ENCODE measurements around the gene CHMP6. TPM values are rescaled to one million over a fixed set of nuclear protein-coding genes. Genes with fewer than 3 reads are reported as not detected.
A peak's percentile ranks its signal among the peaks of the same experiment; 100 is the strongest.

The CHMP6 gene
- total and polyA plus RNA-seq, 12 donors, result 7.8 to 35.3 (median 25.8) TPM

DNA sequence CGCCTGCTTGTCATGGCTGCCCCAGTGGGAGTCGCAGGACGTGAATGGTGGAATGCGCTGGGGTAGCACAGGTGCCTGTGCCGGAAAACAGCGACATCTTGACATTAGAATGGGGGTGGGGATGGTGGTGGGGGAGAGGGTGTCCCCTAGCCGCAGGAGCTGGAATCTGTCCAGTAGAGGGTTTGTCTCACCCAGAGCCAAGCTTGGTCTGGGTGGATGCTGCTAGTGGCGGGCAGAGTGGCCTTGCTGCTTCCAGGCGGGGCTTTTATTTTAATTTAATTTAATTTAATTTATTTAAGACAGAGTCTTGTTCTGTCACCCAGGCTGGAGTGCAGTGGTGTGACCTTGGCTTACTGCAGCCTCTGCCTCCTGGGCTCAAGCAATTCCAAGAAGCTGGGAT, 51.0 kb downstream of the CHMP6 start:
- Histone ChIP-seq H3K27ac (peak overlapping the region in 1 of 5 donors; percentile 82), H3K4me3 (no peak overlapping the region), H3K4me1 (replicated peaks in 1 of 2) (peaks cover 28 to 75% of the 10 kb centered on the region in 2 donors), H3K9me3 (replicated peaks in 1 of 3) (no peaks in the 10 kb centered on the region), H3K27me3 (no peaks in the 10 kb centered on the region), H3K36me3 (replicated peaks in 1 of 2) (no peaks in the 10 kb centered on the region)
- no peak for DNase-seq
- TF ChIP-seq, protein P1, sequence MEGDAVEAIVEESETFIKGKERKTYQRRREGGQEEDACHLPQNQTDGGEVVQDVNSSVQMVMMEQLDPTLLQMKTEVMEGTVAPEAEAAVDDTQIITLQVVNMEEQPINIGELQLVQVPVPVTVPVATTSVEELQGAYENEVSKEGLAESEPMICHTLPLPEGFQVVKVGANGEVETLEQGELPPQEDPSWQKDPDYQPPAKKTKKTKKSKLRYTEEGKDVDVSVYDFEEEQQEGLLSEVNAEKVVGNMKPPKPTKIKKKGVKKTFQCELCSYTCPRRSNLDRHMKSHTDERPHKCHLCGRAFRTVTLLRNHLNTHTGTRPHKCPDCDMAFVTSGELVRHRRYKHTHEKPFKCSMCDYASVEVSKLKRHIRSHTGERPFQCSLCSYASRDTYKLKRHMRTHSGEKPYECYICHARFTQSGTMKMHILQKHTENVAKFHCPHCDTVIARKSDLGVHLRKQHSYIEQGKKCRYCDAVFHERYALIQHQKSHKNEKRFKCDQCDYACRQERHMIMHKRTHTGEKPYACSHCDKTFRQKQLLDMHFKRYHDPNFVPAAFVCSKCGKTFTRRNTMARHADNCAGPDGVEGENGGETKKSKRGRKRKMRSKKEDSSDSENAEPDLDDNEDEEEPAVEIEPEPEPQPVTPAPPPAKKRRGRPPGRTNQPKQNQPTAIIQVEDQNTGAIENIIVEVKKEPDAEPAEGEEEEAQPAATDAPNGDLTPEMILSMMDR (IDR thresholded peaks at IDR 0.05), result no peak
- no peak for TF ChIP-seq POLR2A (IDR thresholded peaks at IDR 0.05)
- 90 to 94% (median 91%) methylated on average over 9 of the region's 9 CpGs for WGBS, 4 donors
- intact Hi-C loops (cut with DNase I), result no loop called here

DNA sequence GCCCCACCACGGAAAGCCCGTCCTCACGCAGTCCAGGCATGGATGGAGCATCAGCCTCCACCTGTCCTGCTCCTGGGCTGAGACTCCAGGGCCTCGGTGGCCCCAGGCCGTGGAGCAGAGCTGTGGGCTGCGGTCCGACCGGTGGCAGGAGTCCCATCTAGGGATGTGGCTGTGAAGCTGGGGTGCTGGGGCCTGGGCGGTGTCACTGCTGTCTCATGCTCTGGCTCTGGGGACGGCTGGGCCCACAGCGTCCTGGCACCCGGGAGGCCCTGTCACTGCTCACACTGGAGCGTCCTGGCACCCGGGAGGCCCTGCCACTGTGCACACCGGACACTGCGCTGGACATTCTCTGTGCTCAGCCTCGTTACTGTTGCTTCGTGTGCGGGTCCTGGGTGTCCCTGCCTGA, 51.7 kb downstream of the CHMP6 start:
- Histone ChIP-seq H3K36me3 (replicated peaks in 1 of 2) (no peaks in the 10 kb centered on the region), H3K4me3 (no peak overlapping the region), H3K9me3 (replicated peaks in 1 of 3) (no peaks in the 10 kb centered on the region), H3K27ac (peak overlapping the region in 2 of 5 donors; percentile 82 to 89), H3K27me3 (no peaks in the 10 kb centered on the region), H3K4me1 (replicated peaks in 1 of 2) (peaks cover 21 to 67% of the 10 kb centered on the region in 2 donors)
- intact Hi-C loops (cut with DNase I), result no loop called here
- no peak for DNase-seq
- TF ChIP-seq, protein P1 (IDR thresholded peaks at IDR 0.05), result no peak
- no peak for TF ChIP-seq POLR2A (IDR thresholded peaks at IDR 0.05)
- 78 to 97% (median 88%) methylated on average over 3 to 19 of the region's 19 CpGs for WGBS, 4 donors

DNA sequence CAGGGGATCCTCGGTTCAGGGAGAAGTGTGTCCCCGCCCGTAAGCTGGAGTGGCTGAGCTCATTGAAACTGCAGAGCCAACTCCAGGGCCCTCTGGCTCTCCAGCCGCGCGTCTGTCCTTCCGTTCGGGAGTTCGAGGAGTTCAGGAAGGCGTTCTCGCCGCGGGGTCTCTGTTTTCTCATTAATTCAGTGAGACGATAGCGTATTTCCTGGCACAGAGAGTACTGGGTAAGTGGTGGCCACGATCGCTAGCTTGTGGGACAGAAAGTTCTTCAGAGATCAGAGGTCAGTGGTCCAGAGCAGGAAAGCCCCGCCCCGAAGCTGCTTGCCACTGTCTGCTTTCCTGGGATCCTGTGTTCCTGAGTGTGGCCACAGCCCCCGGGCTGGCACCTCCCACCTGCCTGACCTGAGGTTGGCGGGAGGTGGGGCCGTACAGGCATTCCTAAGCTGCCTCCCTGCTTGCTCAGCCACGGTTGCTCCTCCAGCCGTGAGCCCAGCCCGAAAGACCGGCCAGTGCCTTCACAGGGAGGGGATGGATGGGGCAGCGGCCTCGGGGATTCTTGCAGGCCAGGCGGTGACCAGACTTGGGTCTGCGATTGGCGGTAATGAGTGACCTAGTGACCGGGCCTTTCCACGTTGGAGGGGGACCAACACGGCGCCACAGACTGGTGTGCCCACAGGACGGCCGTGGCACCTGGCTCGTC, 52.2 kb downstream of the CHMP6 start:
- H3K4me1 ChIP-seq (replicated peaks in 1 of 2), result peaks cover 17 to 67% of the 10 kb centered on the region in 2 donors
- H3K27me3 ChIP-seq, result no peaks in the 10 kb centered on the region
- H3K4me3 ChIP-seq, result no peak overlapping the region
- no peaks in the 10 kb centered on the region for H3K36me3 ChIP-seq (replicated peaks in 1 of 2)
- peak overlapping the region in 4 of 5 donors; percentile 6 to 89 (median 71) for H3K27ac ChIP-seq
- TF ChIP-seq, protein P1 (IDR thresholded peaks at IDR 0.05), result no peak
- TF ChIP-seq POLR2A (IDR thresholded peaks at IDR 0.05), result peak in 1 of 2 donors; percentile 10
- H3K9me3 ChIP-seq (replicated peaks in 1 of 3), result no peaks in the 10 kb centered on the region
- 71 to 86% (median 76%) methylated on average over 17 to 38 of the region's 38 CpGs for WGBS, 4 donors
- peak in 3 of 7 donors; percentile 52 to 81 (median 67) for DNase-seq
- intact Hi-C loops (cut with DNase I), result no loop called here

DNA sequence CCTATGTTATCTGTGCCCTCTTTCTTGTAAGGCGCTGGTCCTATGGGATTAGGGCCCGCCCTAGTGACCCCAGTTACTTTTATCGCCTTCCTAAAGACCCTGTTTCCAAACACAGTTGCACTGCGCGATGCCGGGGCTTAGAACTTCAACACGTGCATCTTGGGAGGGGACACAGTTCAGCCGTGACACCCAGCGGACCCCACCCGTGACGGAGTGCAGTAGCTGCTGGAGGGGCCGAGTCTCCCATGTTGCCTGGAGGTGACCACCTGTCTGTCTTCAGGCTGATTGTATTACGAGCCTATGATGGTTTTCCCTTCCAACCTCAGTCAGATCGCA, 52.8 kb downstream of the CHMP6 start:
- Histone ChIP-seq H3K27me3 (no peaks in the 10 kb centered on the region), H3K4me1 (replicated peaks in 1 of 2) (peaks cover 17 to 67% of the 10 kb centered on the region in 2 donors), H3K4me3 (no peak overlapping the region), H3K27ac (peak overlapping the region in 4 of 5 donors; percentile 6 to 89 (median 71)), H3K36me3 (replicated peaks in 1 of 2) (no peaks in the 10 kb centered on the region), H3K9me3 (replicated peaks in 1 of 3) (no peaks in the 10 kb centered on the region)
- DNase-seq, result no peak
- 57 to 74% (median 64%) methylated on average over 10 to 14 of the region's 14 CpGs for WGBS, 4 donors
- intact Hi-C loops (cut with DNase I), result no loop called here
- TF ChIP-seq, protein P1 (IDR thresholded peaks at IDR 0.05), result no peak
- TF ChIP-seq POLR2A (IDR thresholded peaks at IDR 0.05), result no peak
